GM18951 (cell line): Measurements from ENCODE around the gene HMBS.
A peak's percentile ranks its signal among the peaks of the same experiment; 100 is the strongest.

ENCODE experiments used
- POLR2A ChIP-seq: IDR thresholded peaks from 4 replicates; pipeline ENCODE4 v1.6.1; 2011; ENCODE audit warnings: mild to moderate bottlenecking; ENCODE audit not compliant: insufficient read length, insufficient read depth; ENCODE audit errors: extremely low read depth
- in situ Hi-C: fragments of 300-500 bp; cut with MboI; formaldehyde crosslinking; loops from one replicate; pipeline ENCODE4 v1.12.0; 2022; ENCODE audit warnings: low sequenced_read_pairs, mixed read lengths, inconsistent platforms; ENCODE audit not compliant: unreplicated experiment

HMBS gene

DNA sequence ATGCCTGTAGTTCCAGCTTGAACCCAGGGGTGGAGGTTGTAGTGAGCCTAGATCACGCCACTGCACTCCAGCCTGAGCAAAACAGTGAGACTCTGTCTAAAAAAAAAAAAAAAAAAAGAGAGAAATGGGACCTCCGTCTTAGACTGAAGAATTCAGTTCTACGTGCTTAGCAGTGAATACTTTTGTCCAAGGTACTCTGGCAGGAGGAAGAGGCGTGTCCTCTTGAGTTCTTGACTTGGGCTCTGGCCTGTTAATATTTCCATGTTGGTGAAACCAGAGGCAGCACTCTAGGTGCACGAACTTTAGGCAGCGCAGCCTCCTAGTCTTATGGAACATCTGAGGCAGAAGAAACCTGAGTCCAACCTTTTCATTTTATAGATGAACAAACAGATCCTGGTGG lies 2.4 kb downstream of the HMBS start:
- in situ Hi-C loops, result no loop called here
- no peak for TF ChIP-seq POLR2A

DNA sequence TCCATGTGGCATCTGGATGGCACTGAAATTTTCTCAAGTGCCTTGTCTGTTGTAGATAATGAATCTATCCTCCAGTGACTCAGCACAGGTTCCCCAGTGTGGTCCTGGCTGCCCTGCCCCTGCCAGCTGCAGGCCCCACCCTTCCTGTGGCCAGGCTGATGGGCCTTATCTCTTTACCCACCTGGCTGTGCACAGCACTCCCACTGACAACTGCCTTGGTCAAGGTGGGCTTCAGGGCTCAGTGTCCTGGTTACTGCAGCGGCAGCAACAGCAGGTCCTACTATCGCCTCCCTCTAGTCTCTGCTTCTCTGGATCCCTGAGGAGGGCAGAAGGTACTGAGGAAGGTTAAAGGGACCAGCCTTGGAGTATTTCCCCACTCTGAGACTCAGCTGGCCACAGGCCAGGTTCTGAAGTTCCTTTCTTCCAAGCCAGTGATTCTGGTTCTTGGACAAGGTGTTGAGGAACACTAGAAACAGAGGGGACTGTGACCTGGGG lies 3.1 kb downstream of the HMBS start:
- in situ Hi-C loops, result no loop called here
- no peak for TF ChIP-seq POLR2A

DNA sequence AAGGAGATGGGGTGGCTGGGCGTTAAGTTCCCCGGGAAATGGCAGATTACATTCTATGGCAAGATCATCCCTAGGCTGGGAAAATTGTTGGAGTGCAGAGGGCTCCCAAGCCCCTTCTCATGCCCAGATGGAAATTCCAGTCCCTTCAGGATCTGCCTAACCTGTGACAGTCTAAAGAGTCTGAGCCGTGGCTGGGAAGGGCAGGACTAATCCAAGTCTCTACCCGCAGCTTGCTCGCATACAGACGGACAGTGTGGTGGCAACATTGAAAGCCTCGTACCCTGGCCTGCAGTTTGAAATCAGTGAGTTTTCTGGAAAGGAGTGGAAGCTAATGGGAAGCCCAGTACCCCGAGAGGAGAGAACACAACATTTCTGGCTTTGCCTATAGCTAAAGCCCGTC lies 3.7 kb downstream of the HMBS start:
- in situ Hi-C loops, result no loop called here
- no peak for TF ChIP-seq POLR2A

DNA sequence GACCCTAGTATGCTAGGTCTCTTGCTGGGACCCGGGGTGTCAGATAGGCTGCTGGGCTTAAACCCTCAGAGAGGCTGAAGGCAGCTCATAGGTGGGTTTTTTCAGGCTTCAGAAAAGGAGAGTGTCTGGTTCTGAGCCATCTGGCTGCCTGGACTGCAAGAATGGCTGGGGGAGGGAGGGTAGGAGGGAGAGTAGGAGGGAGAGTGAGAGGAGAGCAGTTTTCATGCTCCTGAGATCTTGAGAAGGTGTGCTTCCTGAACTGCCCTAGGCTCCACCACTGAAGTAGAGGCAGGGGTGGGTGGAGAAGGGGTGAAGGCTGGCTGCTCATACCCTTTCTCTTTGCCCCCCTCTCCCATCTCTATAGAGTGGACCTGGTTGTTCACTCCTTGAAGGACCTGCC lies 4.6 kb downstream of the HMBS start:
- in situ Hi-C loops, result no loop called here

DNA sequence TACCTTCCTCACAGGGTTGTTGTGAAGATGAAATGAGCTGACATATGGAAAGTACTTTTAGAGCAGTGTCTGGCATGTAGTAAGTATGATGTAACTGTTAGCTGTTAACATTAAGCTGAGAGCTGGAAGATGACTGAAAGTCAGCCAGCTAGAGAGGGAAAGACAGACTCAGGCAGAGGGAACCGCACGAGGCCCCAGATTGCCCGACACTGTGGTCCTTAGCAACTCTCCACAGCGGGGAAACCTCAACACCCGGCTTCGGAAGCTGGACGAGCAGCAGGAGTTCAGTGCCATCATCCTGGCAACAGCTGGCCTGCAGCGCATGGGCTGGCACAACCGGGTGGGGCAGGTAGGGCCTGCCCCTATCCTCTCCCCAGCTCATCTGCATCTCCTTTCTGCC lies 6.5 kb downstream of the HMBS start:
- in situ Hi-C loops, result no loop called here
- TF ChIP-seq POLR2A, result no peak

More for the DNA sequence above, 4.6 kb downstream of the HMBS start:
- no peak for TF ChIP-seq POLR2A

DNA sequence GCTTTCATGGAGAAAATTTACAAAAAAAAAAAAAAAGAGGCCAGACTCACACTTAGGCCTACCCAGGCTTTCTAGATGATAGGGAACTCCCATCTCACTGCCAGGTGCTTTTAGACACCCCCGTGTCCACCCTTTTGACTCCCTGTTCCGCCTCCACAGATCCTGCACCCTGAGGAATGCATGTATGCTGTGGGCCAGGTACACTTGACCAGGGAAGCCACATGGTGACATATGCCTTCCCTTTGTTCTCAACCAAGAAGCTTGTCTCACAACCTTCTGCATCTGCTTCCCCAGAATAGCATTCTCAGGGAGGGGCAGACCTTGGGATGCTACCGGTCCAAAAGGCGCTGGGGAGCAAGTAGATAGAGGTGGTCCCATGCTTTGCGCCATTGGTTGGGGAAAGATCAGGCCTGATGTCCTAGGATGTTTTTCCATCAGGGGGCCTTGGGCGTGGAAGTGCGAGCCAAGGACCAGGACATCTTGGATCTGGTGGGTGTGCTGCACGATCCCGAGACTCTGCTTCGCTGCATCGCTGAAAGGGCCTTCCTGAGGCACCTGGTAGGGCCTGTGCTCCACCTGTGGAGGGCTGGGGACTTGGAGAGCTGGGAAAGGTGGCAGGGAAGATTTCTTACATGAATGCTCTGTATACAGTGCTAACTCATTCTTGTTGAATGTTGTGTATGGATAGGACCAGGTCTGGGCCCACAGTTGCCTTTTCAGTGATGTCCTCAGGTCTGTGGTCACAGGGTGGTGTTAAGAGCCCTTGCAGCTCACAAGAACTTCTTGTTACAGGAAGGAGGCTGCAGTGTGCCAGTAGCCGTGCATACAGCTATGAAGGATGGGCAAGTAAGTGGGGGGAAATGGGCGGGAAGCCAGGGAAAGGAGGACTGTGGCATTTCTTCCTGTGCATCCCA lies 7.5 kb downstream of the HMBS start:
- in situ Hi-C loops, result no loop called here
- no peak for TF ChIP-seq POLR2A

DNA sequence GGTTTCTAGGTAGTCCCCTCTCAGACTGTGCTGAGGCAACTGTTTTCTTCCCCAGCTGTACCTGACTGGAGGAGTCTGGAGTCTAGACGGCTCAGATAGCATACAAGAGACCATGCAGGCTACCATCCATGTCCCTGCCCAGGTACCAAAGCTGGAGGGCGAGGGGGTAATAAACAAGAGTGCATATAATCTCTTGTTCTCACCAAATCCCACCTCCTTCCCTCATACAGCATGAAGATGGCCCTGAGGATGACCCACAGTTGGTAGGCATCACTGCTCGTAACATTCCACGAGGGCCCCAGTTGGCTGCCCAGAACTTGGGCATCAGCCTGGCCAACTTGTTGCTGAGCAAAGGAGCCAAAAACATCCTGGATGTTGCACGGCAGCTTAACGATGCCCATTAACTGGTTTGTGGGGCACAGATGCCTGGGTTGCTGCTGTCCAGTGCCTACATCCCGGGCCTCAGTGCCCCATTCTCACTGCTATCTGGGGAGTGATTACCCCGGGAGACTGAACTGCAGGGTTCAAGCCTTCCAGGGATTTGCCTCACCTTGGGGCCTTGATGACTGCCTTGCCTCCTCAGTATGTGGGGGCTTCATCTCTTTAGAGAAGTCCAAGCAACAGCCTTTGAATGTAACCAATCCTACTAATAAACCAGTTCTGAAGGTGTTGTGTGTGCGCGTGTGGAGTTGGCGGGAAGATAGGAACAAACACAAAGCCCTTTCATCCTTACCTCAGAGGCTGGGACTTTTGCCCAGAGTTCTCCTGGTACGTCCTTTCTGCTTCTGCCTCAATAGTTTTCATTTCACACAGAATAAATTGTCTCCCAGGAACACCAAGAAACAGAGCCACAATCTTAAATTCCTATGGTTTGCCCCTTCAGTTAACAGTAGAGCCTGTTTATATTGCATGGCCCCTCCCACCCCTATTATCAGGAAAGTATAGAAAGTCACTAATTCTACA lies 8.5 kb downstream of the HMBS start:
- in situ Hi-C loops, result no loop called here
- TF ChIP-seq POLR2A, result peak; percentile 40

DNA sequence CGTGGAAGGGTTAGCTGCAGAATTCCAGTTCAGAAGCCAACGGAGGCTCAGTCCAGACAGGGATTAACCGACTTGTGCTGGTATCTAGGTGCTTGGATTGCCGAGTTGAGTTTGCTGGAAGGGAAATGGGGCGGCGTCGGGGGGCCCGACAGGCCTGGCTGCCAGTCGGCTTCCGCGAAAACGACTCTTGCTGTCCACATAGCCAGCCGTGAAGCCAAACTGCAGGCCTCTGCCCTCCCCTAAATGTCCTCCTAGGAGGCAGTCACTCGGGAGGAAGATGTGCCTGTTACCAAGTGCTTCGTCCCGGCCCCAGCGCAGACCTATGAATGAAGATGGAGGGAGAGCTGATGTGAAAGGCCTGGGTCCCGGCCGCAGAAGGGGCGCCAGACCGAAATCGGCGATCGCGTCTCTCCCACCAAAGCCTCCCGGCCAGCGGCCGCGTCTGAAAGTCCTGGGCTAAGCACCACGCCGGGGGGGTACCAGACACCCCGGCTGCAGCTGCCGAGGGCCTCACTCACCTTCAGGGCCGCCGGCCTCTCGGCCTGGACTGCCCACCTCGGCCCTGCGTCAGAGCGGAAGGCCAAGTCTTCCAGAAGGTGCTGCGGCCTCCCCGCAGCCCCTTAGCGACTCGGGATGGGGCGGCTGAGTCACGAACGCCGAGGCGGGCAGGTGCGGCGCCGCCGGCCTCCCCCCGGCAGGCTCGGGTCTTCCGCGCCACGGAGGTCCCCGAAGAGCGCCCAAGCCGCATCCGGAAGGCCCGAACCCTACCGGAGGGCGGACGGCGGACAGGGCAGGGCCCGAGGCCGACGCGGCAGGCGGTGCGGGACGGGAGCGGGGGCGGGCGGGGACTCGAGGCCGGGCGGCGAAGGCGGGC lies 9.5 kb downstream of the HMBS start:
- in situ Hi-C loops, result no loop called here
- peak; percentile 51 for TF ChIP-seq POLR2A

DNA sequence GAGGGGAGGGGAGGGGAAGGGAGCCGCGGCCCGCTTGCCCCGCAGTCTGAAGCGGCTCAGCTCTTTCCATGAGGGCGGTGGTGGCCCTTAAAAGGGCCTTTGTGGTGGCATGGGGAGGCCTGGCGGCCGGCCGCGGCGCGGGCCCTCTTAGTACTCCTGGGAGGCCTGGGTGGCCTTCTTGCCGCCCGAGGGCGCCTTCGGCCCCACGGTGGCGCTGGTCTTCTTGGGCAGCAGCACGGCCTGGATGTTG lies 10.1 kb downstream of the HMBS start:
- in situ Hi-C loops, result no loop called here
- no peak for TF ChIP-seq POLR2A

DNA sequence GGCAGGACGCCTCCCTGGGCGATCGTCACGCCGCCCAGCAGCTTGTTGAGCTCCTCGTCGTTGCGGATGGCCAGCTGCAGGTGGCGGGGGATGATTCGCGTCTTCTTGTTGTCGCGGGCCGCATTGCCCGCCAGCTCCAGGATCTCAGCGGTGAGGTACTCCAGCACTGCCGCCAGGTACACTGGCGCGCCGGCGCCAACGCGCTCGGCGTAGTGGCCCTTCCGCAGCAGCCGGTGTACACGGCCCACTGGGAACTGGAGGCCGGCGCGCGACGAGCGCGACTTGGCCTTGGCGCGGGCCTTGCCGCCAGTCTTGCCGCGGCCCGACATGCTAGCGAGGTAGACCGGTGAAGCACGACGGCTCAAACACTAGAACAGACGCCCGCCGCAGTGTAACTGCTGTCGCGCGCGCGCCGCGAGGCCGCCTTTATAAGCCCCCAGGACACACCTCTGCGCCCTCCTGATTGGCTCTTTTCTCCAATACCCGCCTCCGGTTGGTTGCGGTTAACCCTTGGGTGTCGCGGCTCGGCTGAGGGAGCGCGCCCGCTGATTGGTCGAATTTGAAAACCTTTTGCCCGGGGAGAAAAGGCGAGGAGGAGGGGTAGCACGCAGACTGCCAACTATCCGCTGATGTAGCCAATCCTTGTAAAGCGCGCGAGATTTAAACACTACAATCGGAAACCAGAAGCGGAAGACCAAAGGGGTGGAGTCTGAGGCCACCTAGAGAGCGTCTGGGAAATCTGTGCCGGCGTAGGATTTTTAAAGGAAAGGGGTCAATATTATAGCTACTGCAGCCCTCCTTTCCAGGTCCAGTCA lies 10.6 kb downstream of the HMBS start:
- TF ChIP-seq POLR2A, result peak; percentile 100
- in situ Hi-C loops, result no loop called here

DNA sequence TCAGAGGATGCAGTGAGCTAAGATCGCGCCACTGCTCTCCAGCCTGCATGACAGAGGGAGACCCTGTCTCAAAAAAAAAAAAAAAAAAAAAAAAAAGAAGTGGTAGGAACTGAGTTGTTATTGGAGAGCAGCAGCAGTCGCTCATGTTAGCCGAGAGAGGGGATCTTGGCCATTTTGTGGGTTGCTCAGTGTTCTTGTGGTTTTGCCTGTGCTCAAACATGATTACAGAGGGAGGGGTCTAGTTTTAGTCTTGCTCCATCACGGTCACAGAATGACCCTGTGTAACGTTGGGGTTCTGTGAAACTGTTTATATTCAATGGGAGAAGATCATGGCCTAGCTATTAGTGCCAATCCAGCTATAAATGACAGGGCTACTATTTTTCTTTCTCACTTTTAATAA lies 15.0 kb downstream of the HMBS start:
- in situ Hi-C loops, result no loop called here
- TF ChIP-seq POLR2A, result no peak
